ENCODE measurements around the gene DDAH1. TPM values are rescaled to one million over a fixed set of nuclear protein-coding genes. Genes with fewer than 3 reads are reported as not detected.
A peak's percentile ranks its signal among the peaks of the same experiment; 100 is the strongest.

DDAH1 gene
- total and polyA plus RNA-seq, 11 donors, result 5.7 to 33.9 (median 16.1) TPM

- WGBS, 4 donors, result 71 to 87% (median 79%) methylated on average over 5 of the region's 5 CpGs
- intact Hi-C loops (cut with DNase I), result no loop called here
Measured at GRCh38 chr1:85417017-85417416, 47.9 kb downstream of the DDAH1 start.

GRCh38 chr1:85413169-85413568, 51.8 kb downstream of the DDAH1 start:
- WGBS, 4 donors, result 74 to 81% (median 78%) methylated on average over 1 of the region's 1 CpG
- H3K36me3 ChIP-seq, result no peaks in the 10 kb centered on the region
- H3K9me3 ChIP-seq, result no peaks in the 10 kb centered on the region
- intact Hi-C loops (cut with DNase I), result no loop called here
- H3K27me3 ChIP-seq, result no peaks in the 10 kb centered on the region
- ATAC-seq (peak in 1 of 4 donors; percentile 29), DNase-seq (no peak)
- peaks cover 0 to 9% (median 0%) of the 10 kb centered on the region in 12 donors for H3K4me1 ChIP-seq
- H3K4me3 ChIP-seq, result no peak overlapping the region
- peak overlapping the region in 2 of 12 donors; percentile 6 to 15 for H3K27ac ChIP-seq
- TF ChIP-seq CTCF (IDR thresholded peaks at IDR 0.05), result no peak
- no peak for TF ChIP-seq POLR2A (IDR thresholded peaks at IDR 0.05)

More at GRCh38 chr1:85417017-85417416, 47.9 kb downstream of the DDAH1 start:
- DNase-seq (no peak), ATAC-seq (no peak)
- no peaks in the 10 kb centered on the region for H3K36me3 ChIP-seq
- no peak overlapping the region for H3K27ac ChIP-seq
- TF ChIP-seq POLR2A (IDR thresholded peaks at IDR 0.05), result no peak
- no peak for TF ChIP-seq CTCF (IDR thresholded peaks at IDR 0.05)
- no peaks in the 10 kb centered on the region for H3K27me3 ChIP-seq
- H3K4me1 ChIP-seq, result peaks cover 0 to 9% (median 0%) of the 10 kb centered on the region in 12 donors
- no peak overlapping the region for H3K4me3 ChIP-seq
- H3K9me3 ChIP-seq, result peaks cover 0 to 25% (median 10%) of the 10 kb centered on the region in 12 donors

GRCh38 chr1:85411567-85412305, 53.2 kb downstream of the DDAH1 start:
- H3K27me3 ChIP-seq, result no peaks in the 10 kb centered on the region
- no peak for TF ChIP-seq CTCF (IDR thresholded peaks at IDR 0.05)
- TF ChIP-seq POLR2A (IDR thresholded peaks at IDR 0.05), result no peak
- H3K4me3 ChIP-seq, result no peak overlapping the region
- no peak for ATAC-seq
- H3K9me3 ChIP-seq, result no peaks in the 10 kb centered on the region
- WGBS, 4 donors, result 79 to 90% (median 88%) methylated on average over 5 of the region's 5 CpGs
- H3K4me1 ChIP-seq, result peaks cover 0 to 19% (median 7%) of the 10 kb centered on the region in 12 donors
- no peak overlapping the region for H3K27ac ChIP-seq
- intact Hi-C loops (cut with DNase I), result no loop called here
- no peaks in the 10 kb centered on the region for H3K36me3 ChIP-seq
- no peak for DNase-seq

- no peak for ATAC-seq
- H3K4me3 ChIP-seq, result no peak overlapping the region
- no peak for TF ChIP-seq POLR2A (IDR thresholded peaks at IDR 0.05)
- TF ChIP-seq CTCF (IDR thresholded peaks at IDR 0.05), result no peak
- no peaks in the 10 kb centered on the region for H3K27me3 ChIP-seq
- WGBS, 4 donors, result 90 to 94% (median 93%) methylated on average over 3 of the region's 3 CpGs
- no peak overlapping the region for H3K27ac ChIP-seq
- no peaks in the 10 kb centered on the region for H3K36me3 ChIP-seq
- peaks cover 0 to 30% (median 8%) of the 10 kb centered on the region in 12 donors for H3K4me1 ChIP-seq
- no peak for DNase-seq
- intact Hi-C loops (cut with DNase I), result loop anchor here in 5 of 10 donors (5.0 to 10.0 kb wide), 4 partner anchors 53 to 175 kb away; partner anchors contain the start of genes CCN1 (in 4 of the 5) and DDAH1 (in 1 of the 5)
- no peaks in the 10 kb centered on the region for H3K9me3 ChIP-seq
Measured at GRCh38 chr1:85409516-85409915, 55.4 kb downstream of the DDAH1 start.

Data from heart left ventricle (tissue), 16 donors.